RWPE2 (cell line): ENCODE results near the gene ITPR1.

Experiments
- ATAC-seq: fragments of 200-7000 bp; cut with Tn5 transposase; 3 replicates; pipeline ENCODE4 v1.9.1; 2021; ENCODE audit warnings: low read depth
- DNase-seq: peaks from one replicate; pipeline ENCODE4 v3.0.0-alpha.2; 2020; ENCODE audit warnings: low spot score
- H3K27ac ChIP-seq: fragments of 450-650 bp; 2 replicates; pipeline ENCODE4 v1.5.1; 2017; ENCODE audit warnings: mild to moderate bottlenecking; ENCODE audit not compliant: poor library complexity, severe bottlenecking
- H3K27me3 ChIP-seq: fragments of 250-450 bp; sonication (Bioruptor Pico); 2 replicates; pipeline ENCODE4 v1.5.1; 2021; ENCODE audit warnings: mild to moderate bottlenecking, moderate library complexity; ENCODE audit not compliant: insufficient read depth, poor library complexity, severe bottlenecking
- H3K36me3 ChIP-seq: fragments of 250-450 bp; sonication (Bioruptor Pico); 2 replicates; pipeline ENCODE4 v1.5.1; 2020; ENCODE audit warnings: low read depth, mild to moderate bottlenecking, moderate library complexity
- H3K4me1 ChIP-seq: fragments of 250-450 bp; sonication (Bioruptor Pico); 2 replicates; pipeline ENCODE4 v1.5.1; 2021; ENCODE audit warnings: mild to moderate bottlenecking, moderate library complexity; ENCODE audit not compliant: insufficient read depth, poor library complexity, severe bottlenecking
- H3K4me3 ChIP-seq: fragments of 250-450 bp; sonication (Bioruptor Pico); 2 replicates; pipeline ENCODE4 v1.5.1; 2021; ENCODE audit warnings: mild to moderate bottlenecking, moderate library complexity; ENCODE audit not compliant: severe bottlenecking
- H3K9me3 ChIP-seq: fragments of 250-450 bp; sonication (Bioruptor Pico); 2 replicates; pipeline ENCODE4 v1.5.1; 2021; ENCODE audit warnings: mild to moderate bottlenecking, moderate library complexity; ENCODE audit not compliant: severe bottlenecking
- TF ChIP-seq, protein P1 (sequence below): fragments of 450-650 bp; IDR thresholded peaks from one replicate; pipeline ENCODE4 v1.5.1; 2017; ENCODE audit warnings: mild to moderate bottlenecking, moderate library complexity; ENCODE audit not compliant: poor library complexity, severe bottlenecking

ITPR1 gene

DNA sequence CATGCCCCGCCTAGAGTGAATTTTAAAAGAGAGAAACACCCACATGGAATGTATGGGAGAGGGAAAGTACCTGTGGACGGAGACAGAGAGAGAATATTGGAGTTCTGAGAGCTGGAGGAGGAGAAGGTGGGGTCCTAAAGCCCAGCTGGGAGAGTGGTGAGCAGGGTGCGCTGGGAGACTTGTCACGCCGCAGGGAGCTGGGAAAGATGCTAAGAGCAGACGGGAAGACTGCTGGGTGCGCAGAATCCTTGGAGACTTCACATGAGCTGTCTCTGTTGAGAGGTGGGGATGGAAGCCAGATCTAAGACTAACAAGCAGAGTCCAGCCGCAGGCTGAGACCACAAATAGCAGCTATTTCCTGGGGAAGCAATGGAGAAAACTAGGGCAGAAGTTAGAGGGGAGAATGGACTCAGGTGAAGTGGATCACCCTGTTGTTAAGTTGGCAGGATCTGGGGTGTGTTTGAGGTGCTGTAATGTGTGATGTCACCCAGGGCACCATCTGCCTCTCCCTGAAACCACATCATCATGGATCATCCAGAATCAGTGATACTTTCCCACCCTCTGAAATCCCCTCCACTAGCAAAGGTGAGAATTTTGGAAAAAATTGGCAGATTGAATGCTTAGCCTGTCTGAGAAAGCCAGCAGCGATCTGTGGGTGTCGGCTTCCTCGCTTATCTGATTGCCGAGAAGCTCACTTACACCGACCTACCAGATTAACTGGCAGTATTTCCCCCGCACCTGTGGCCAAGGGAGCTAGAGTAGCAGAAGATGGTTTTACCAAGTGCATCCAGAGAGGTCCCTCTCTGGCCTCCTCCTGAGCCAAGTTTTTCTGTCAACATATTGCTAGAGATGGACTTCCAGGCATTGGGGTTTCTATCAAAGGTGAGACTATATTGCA, 311.3 kb downstream of the ITPR1 start:
- no peak overlapping the region for H3K4me3 ChIP-seq
- no peak overlapping the region for H3K27ac ChIP-seq
- no peaks in the 10 kb centered on the region for H3K9me3 ChIP-seq
- H3K4me1 ChIP-seq: no peaks in the 10 kb centered on the region
- H3K36me3 ChIP-seq: no peaks in the 10 kb centered on the region
- ATAC-seq (no peak), DNase-seq (no peak)
- TF ChIP-seq, protein P1, sequence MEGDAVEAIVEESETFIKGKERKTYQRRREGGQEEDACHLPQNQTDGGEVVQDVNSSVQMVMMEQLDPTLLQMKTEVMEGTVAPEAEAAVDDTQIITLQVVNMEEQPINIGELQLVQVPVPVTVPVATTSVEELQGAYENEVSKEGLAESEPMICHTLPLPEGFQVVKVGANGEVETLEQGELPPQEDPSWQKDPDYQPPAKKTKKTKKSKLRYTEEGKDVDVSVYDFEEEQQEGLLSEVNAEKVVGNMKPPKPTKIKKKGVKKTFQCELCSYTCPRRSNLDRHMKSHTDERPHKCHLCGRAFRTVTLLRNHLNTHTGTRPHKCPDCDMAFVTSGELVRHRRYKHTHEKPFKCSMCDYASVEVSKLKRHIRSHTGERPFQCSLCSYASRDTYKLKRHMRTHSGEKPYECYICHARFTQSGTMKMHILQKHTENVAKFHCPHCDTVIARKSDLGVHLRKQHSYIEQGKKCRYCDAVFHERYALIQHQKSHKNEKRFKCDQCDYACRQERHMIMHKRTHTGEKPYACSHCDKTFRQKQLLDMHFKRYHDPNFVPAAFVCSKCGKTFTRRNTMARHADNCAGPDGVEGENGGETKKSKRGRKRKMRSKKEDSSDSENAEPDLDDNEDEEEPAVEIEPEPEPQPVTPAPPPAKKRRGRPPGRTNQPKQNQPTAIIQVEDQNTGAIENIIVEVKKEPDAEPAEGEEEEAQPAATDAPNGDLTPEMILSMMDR: no peak
- no peaks in the 10 kb centered on the region for H3K27me3 ChIP-seq

DNA sequence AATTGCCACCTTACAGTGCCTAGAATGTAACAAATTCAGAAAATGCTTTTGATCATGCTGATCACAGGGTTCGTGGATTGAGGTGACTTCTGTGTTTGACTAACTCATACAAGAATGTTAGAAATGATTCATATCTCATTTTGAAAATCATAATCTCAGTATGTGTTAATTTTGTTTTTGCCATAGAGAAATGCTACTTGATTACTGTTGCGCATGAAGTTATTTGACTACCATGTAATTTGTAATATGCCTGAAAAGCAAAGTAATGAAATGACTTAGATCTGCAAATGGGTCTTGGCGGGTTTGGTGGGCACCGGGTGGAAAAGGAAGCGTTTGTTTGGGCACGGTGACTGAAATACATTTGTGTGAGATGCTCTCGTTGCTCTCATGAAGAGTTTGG, 312.5 kb downstream of the ITPR1 start:
- H3K36me3 ChIP-seq: no peaks in the 10 kb centered on the region
- no peaks in the 10 kb centered on the region for H3K27me3 ChIP-seq

DNA sequence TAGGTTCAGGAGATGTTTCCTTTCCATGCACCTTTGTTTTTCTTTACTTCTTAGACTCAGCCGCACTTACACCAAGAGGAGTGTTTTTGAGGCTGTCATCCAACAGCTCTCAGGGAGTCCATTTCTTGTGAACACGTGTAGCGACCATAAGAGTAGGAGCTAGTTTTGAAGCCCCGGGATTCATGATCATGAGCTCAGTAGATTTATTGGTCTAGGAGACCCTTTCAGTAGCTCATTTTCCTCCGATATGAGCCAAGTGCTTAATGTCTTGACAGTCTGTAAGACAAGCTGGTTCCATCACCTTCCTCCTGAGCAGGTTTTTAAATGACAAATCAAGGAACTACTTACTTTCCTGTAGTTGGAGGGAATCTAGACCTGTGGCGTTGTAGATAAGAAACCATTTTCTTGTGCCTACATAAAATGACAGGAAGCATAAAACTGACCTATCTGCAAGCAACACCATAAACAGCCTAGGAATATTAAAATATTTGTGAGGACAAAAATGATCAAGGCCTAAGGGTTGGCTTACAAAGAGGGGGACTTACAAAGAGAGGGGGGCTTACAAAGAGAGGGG, 313.5 kb downstream of the ITPR1 start:
- Histone ChIP-seq H3K27me3 (no peaks in the 10 kb centered on the region), H3K9me3 (no peaks in the 10 kb centered on the region), H3K36me3 (no peaks in the 10 kb centered on the region), H3K27ac (no peak overlapping the region), H3K4me3 (no peak overlapping the region), H3K4me1 (no peaks in the 10 kb centered on the region)
- no peak for DNase-seq
- TF ChIP-seq, protein P1: no peak
- no peak for ATAC-seq

More for the DNA sequence above, 312.5 kb downstream of the ITPR1 start:
- TF ChIP-seq, protein P1: no peak
- Histone ChIP-seq H3K27ac (no peak overlapping the region), H3K4me1 (no peaks in the 10 kb centered on the region), H3K9me3 (no peaks in the 10 kb centered on the region), H3K4me3 (no peak overlapping the region)
- ATAC-seq (no peak), DNase-seq (no peak)

DNA sequence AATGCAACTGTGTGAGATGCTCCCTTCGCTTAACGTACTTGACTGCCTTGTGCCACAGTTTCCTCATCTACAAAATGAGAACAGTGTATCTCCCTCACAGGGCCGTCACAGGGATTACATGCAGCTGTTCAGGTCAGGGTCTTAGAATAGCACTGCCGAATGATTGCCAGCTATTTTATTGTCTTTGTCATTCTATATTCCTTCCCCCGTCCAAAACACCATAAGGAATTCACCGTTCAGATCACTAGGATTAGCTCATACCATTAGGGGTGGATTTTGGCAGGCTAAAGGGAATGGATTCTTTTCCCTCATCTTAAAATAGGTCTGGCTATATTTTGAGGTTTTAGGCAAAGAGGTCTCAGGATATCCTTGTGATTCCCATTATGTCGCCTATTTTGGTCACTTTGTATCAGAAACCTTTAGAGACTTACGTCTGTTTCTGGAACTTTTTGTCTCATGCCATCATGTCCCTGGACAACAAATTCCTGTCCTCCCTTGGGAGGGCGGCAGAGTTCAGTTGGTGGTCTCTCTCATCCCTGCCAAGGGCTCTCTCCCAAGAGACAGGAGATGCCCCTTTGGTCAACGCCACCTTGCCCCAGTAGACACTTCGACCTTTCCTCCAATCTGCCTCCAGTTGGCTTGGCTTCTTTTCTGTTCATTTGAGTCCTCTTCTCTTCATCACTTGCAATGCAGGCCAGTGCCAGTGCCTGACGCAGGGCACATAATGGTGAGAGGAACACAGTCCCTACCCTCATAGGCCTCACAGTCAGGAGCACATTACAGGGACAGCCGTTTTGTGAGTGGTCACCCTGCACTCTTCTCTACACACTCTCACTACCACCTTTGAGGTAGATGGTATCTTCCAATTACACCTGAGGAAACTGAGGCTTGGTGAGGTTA, 314.5 kb downstream of the ITPR1 start:
- Histone ChIP-seq H3K9me3 (no peaks in the 10 kb centered on the region), H3K27me3 (no peaks in the 10 kb centered on the region), H3K4me3 (no peak overlapping the region), H3K27ac (no peak overlapping the region), H3K36me3 (no peaks in the 10 kb centered on the region), H3K4me1 (no peaks in the 10 kb centered on the region)
- TF ChIP-seq, protein P1: no peak
- DNase-seq (no peak), ATAC-seq (no peak)
